ENCODE results near the gene AHR. TPM values are rescaled to one million over a fixed set of nuclear protein-coding genes. Genes with fewer than 3 reads are reported as not detected.

AHR gene
- total RNA-seq, 1 donor from 2014 or later, result 59.1 TPM

GRCh38 chr7:17311194-17311593 lies 12.7 kb downstream of the AHR start:
- no peak for DNase-seq (ENCODE audit: low read depth)

DNA sequence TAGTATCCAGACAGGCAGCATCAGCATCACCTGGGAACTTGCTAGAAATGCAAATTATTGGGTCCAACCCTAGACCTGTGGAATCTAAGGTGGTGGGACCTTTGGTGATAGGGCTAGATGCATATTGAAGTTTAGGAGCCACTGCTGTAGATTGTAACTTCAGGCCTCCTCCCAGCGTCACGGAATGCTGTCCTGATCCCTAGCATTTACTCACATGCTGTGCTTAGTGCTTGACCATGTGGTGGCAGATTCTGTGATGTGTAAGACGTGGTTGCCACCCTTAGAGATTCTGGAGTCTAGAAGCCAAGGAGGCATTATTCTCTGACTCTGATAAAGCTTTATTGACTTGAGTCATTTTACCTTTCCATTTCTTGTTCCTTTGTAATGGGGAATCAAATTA lies 13.5 kb downstream of the AHR start:
- no peak overlapping the region for H3K4me3 ChIP-seq (ENCODE audit: low read depth, low read length)
- no peak for DNase-seq (ENCODE audit: low read depth)
- TF ChIP-seq, protein P1, sequence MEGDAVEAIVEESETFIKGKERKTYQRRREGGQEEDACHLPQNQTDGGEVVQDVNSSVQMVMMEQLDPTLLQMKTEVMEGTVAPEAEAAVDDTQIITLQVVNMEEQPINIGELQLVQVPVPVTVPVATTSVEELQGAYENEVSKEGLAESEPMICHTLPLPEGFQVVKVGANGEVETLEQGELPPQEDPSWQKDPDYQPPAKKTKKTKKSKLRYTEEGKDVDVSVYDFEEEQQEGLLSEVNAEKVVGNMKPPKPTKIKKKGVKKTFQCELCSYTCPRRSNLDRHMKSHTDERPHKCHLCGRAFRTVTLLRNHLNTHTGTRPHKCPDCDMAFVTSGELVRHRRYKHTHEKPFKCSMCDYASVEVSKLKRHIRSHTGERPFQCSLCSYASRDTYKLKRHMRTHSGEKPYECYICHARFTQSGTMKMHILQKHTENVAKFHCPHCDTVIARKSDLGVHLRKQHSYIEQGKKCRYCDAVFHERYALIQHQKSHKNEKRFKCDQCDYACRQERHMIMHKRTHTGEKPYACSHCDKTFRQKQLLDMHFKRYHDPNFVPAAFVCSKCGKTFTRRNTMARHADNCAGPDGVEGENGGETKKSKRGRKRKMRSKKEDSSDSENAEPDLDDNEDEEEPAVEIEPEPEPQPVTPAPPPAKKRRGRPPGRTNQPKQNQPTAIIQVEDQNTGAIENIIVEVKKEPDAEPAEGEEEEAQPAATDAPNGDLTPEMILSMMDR (conservative IDR thresholded peaks at IDR 0.05; ENCODE audit: low read depth, low read length), result no peak

More at GRCh38 chr7:17311194-17311593, 12.7 kb downstream of the AHR start:
- TF ChIP-seq, protein P1 (conservative IDR thresholded peaks at IDR 0.05; ENCODE audit: low read depth, low read length), result no peak
- no peak overlapping the region for H3K4me3 ChIP-seq (ENCODE audit: low read depth, low read length)

GRCh38 chr7:17312641-17313040 lies 14.2 kb downstream of the AHR start:
- no peak for DNase-seq (ENCODE audit: low read depth)
- TF ChIP-seq, protein P1 (conservative IDR thresholded peaks at IDR 0.05; ENCODE audit: low read depth, low read length), result no peak
- H3K4me3 ChIP-seq (ENCODE audit: low read depth, low read length), result no peak overlapping the region

- TF ChIP-seq, protein P1 (conservative IDR thresholded peaks at IDR 0.05; ENCODE audit: low read depth, low read length), result no peak
- no peak for DNase-seq (ENCODE audit: low read depth)
- no peak overlapping the region for H3K4me3 ChIP-seq (ENCODE audit: low read depth, low read length)
These were observed 14.7 kb downstream of the AHR start for GRCh38 chr7:17313194-17313593.

DNA sequence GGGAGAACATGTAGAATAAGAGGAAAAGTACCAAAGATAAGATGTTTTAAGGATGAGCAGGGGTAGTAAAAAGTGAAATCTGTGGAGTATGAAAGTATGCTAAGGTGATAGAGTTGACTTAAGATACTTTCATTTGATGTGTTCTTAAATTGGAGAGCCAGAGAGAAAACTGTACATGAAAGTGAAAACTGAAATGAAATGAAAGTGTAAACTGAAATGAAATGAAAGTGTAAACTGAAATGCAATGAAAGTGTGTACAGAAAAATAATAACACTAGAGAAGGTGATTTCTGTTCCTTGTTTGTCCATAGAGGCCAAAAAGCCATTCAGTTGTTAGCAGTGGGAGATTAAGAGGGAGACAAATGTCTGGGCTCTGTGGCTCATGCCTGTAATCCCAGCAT lies 17.5 kb downstream of the AHR start:
- H3K4me3 ChIP-seq (ENCODE audit: low read depth, low read length), result no peak overlapping the region
- DNase-seq (ENCODE audit: low read depth), result no peak

DNA sequence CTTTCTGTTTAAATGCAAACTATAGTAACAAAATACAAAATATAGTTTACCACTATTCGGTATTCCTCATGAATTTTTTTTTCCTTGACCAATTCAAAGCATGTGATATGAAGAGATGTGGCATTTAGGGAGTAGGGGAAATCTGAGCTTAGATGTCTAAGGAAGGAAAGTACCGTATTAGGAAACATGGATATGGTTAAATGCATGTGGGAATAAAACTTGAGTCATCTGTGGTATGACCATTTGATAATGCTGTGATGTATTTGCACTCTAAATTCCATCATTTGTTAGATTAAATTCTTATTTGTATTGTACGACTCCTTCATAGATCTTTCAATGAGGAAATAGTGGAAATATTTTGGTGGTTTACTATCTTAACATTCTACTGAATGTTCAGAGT lies 19.7 kb downstream of the AHR start:
- no peak overlapping the region for H3K4me3 ChIP-seq (ENCODE audit: low read depth, low read length)
- DNase-seq (ENCODE audit: low read depth), result no peak
- TF ChIP-seq, protein P1 (conservative IDR thresholded peaks at IDR 0.05; ENCODE audit: low read depth, low read length), result no peak

More for the DNA sequence above, 17.5 kb downstream of the AHR start:
- TF ChIP-seq, protein P1 (conservative IDR thresholded peaks at IDR 0.05; ENCODE audit: low read depth, low read length), result no peak
